Hypothalamus (tissue), 51 donors: ENCODE measurements around the gene COLGALT1.
"Not testable (repeated sequence)": the region's sequence is repeated elsewhere in the genome, so short reads cannot be mapped to it uniquely, and the experiment has no call there.

Source experiments
- DNase-seq, 51 donors: peaks; one replicate each; lab custom pipeline; 2025; lab: John Stamatoyannopoulos, UW

COLGALT1 gene

DNA sequence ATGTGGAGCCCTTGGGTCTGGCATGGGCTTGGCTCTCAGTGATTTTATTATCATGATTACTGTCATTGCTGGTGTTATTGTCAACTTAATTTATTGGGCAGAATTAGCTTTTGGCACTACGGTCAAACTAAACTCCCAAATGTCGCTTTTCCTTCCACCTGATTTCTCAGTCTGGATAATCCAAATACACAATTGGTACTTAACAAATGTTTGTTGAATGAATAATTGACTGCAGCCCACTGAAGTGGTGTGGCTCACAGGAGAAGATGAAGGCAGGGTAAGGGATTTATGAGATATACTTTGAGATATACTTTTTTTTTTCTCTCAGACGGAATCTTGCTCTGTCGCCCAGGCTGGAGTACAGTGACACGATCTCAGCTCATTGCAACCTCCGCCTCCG, 1.5 kb downstream of the COLGALT1 start:
- DNase-seq = no peak

DNA sequence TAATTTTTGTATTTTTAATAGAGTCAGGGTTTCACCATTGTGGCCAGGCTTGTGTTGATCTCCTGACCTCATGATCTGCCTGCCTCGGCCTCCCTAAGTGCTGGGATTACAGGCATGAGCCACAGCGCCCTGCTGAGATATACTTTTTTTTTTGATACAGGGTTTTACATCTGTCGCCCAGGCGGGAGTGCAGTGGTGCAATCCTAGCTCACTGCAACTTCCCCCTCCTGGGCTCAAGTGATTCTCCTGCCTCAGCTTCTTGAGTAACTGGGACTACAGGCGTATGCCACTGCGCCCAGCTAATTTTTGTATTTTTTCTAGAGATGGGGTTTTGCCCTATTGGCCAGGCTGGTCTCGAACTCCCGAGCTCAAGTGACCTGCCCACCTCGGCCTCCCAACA, 2.0 kb downstream of the COLGALT1 start:
- peak in 3 of 51 donors; percentile 4 to 19 (median 9) for DNase-seq

DNA sequence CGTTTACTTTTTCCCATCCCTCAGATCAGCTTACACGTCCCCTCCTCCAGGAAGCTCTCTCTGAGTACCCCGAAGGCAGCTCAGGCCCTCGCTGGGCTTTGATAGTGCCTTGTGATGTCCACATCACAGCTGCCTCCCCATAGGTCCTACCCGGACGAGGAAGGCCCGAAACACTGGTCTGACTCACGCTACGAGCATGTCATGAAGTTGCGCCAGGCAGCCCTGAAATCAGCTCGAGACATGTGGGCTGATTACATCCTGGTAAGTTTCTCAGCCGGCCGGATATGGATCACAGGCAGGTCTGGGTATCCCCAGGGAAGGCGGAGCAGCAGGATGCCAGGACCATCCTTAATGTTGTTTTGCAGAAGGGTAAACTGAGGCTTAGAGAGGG, 4.8 kb downstream of the COLGALT1 start:
- DNase-seq = peak in 3 of 51 donors; percentile 1 to 28 (median 6)

DNA sequence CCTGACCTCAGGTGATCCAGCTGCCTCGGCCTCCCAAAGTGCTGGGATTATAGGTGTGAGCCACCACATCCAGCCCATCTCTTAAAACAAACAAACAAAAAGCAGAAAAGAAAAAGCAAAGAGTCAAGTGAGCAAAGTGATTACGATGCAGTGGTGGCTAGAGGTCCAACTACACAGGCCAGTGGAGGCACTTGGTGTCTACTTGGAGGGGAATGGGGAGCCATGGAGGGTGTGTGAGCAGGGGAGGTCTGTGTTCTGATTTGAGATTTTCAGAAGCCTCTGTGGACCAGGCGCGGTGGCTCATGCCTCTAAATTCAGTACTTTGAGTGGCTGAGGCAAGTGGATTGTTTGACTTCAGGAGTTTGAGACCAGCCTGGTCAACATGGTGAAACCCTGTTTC, 6.6 kb downstream of the COLGALT1 start:
- no peak for DNase-seq

DNA sequence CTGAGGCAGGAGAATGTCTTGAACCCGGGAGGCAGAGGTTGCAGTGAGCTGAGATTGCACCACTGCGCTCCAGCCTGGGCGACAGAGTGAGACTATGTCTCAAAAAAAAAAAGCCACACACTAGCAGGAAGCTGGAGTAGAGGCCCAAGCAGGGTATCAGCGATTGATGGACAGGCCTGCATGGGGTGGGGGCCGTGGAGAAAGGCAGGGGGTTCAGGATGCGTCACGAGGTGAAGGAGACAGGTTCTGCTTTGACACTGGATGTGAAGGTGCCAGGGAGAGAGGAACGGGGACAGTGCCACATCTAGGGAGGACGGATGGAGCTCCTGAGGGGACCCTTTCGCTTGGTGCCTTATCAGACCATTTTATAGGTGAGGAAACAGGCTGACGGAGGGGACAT, 7.1 kb downstream of the COLGALT1 start:
- no peak for DNase-seq

DNA sequence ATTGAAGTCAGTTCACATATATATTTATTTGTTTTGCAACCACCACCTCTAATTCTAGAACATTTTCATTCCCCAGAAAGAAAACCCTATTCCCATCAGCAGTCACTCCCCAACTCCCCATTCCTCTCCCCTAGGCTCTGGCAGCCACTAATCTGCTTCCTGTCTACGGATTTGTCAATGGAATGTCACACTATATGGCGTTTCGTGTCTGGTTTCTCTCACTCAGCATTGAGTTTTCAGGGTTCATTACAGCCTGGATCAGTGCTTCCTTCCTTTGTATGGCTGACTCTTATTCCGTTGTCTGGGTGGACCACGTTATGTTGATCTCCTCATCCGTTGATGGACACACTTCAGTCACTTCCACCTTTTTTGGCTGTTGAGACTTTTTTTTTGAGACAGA, 9.3 kb downstream of the COLGALT1 start:
- DNase-seq = no peak

DNA sequence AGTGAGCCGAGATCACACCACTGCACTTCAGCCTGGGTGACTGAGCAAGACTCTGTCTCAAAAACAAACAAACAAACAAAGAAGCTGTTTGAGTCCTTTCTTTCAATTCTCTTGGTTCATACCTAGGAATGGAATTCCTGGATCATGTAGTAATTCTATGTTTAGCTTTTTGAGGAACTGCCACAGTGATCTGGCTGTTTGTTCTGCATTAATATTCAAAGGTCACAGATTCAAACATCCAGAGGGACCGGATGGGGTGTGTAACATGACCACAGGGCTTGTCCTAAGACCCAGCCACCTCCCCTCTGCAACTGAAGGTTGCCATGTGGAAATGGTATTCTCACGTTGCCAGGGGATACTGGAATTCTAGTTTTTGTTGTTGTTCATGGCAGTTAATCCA, 10.2 kb downstream of the COLGALT1 start:
- no peak for DNase-seq

DNA sequence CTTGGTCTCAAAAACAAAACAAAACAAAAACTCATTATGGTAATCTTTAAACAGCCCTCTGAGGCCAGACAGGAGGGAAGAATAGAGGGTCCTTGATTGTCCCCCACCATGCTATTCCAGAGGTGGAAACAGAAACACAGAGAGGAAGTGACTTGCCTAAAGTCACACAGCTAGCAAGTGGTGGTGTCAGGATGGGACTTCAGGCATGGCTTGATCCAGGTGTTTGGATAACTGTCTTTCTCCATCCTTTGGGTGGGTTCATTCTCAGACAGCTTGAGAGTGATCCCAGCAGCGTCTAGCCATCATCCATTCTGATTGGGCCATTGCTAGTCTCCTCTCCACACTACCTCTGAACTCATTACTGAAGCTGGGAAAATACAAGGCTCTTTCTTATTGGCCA, 12.5 kb downstream of the COLGALT1 start:
- DNase-seq = no peak

DNA sequence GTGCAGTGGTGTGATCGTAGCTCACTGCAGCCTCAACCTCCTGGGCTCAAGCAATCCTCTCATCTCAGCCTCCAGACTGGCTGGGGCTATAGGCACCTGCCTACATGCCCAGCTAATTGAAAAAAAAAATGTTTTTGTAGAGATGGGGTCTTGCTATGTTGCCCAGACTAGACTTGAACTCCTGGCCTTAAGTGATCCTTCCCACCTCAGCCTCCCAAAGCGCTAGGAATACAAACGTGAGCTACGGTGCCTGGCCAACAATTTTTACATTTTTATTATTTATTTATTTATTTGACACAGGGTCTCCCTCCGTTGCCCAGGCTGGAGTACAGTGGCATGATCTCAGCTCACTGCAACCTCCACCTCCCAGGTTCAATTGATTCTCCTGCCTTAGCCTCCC, 14.8 kb downstream of the COLGALT1 start:
- DNase-seq = not testable (repeated sequence)

DNA sequence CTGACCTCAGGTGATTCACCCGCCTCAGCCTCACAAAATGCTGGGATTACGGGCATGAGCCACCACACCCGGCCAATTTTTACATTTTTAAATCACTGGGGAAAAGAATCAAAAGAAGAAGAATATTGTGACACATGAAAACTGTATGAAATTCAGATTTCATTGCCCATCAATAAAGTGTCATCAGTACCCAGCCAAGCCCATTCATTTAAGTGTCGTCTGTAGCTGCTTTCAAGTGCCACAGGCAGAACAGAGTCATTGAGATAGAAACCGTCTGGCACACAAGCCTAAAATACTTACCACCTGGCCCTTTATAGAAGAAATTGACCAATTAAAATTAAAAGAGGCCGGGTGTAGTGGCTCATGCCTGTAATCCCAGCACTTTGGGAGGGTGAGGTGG, 15.3 kb downstream of the COLGALT1 start:
- no peak for DNase-seq

DNA sequence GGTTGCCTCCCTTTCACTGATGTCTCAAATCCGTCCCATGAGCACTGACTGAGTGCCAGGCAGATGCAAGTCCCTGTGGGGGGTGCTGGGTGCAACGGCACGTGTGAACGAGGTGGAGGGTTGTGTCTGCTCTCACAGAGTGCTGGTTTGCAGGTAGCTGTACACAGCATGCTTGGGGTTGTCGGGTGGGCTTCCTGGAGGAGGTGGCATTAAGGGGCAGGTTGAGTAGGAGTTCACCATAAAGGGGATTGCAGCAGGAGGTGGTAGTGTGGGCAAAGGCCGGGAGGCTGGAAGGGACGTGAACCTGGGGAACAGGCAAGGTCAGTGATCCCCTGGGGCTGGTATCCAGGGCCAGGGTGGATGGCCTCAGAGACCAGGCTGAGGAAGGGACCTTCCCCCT, 17.2 kb downstream of the COLGALT1 start:
- DNase-seq = no peak

DNA sequence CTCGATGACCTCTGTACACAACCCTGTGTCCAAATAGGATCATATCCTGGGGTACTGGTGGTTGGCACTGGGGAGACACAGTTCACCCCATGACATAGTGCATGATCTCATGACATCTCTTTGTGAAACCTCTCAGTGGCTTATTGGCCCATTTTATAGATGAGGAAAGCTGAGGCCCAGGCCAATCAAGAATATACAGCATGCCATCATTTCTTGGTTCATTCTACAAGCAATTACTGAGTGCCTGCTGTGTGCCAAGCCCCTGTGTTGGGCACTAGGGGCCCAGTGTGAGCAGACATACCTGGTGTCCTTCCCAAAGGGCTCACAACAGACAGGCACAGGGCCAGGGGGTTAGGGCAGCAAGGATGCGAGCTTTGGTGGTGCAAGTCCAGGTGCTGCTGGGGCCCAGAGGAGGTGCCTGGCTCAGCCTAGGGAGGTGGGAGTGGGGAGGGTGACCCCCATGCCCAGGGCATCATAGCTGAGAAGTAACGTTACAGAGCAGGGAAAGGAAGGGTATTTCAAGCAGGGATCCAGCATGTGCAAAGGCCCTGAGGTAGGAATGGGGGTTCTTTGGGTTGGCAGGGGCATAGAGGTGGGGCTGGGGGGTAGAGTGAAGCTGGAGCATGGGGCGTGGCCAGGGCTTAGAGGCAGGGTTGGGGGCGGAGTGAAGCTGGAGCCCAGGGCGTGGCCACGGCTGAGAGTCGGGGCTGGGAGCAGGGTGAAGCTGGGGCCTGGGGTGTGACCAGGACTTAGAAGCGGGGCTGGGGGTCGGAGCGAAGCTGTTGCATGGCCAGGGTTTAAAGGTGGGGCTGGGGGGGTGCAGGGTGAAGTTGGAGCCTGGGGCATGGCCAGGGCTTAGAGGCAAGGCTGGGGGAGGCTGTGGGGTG, 20.7 kb downstream of the COLGALT1 start:
- DNase-seq = no peak

DNA sequence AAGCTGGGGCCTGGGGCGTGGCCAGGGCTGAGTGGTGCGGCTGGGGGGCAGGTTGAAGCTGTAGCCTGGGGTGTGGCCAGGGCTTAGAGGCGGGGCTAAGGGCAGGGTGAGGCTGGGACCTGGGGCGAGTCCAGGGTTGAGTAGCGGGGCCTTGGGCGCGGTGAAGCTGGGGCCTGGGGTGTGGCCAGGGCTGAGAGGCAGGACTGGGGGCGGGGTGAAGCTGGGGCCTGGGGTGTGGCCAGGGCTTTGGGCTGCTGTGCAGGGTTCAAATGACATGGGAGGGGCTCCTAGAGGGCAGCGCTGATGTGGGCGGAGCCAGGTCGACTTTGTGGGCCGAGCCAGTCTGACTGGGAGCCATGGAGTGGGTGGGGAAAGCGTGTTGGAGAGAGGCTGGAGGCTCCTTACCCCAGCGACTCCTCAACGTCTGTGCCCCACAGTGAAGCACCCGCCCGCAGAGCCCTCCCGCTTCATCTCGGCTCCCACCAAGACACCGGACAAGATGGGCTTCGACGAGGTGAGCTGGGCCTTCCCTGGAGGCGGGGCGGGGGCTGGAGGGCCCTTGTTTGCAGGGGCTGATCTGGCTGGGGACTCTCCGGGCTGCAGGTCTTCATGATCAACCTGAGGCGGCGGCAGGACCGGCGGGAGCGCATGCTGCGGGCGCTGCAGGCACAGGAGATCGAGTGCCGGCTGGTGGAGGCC, 21.5 kb downstream of the COLGALT1 start:
- DNase-seq = no peak

DNA sequence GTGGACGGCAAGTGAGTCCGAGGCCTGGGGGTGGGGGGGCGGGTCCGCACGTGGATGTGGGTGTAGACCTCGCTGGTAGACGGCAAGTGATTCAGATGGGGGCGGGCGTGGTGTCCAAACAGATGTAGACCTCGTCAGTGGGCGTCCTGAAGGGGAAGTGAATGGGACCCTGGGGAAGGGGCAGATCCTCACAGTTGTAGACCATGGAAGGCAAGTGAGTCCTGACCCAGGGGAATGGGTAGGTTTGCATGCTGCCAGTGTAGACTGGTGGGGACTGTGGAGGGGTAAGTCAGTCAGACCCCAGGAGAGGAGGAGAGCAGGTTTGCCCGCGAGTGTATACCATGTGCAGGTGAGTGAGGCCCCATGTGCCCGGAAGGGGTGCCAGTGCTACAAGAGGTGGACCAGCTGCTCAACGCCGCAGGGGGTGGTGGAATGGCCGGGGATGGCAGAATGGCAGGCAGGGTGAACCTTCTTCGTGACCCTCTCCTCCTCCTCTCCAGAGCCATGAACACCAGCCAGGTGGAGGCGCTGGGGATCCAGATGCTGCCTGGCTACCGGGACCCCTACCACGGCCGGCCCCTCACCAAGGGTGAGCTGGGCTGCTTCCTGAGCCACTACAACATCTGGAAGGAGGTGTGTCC, 22.1 kb downstream of the COLGALT1 start:
- no peak for DNase-seq

DNA sequence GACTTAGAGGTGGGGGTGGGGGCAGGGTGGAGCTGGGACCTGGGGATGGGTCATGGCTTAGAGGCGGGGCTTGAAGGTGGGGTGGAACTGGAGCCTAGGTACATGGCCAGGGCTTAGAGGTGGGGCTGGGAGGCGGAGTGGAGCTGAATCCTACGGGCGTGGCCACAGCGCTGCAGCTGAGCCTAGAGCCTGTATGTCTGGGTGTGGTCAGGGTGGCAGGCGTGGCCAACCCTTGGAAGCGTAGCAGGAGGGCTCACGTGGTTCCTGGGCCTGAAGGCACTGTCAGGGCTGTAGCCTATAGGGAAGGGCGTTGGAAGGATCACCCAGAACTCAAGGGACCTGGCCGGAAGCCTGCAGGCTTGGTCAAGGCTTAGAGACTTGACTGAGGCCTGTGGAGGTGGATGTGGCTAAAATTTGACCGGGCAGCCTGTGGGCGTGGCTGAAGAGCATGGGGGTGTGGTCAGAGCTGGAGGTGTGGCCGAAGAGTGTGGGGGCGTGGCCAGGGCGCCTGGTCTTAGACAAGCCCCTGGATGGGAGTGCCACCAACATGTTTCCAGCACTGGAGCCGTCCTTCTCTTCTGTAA, 24.3 kb downstream of the COLGALT1 start:
- peak in 1 of 51 donors; percentile 12 for DNase-seq

DNA sequence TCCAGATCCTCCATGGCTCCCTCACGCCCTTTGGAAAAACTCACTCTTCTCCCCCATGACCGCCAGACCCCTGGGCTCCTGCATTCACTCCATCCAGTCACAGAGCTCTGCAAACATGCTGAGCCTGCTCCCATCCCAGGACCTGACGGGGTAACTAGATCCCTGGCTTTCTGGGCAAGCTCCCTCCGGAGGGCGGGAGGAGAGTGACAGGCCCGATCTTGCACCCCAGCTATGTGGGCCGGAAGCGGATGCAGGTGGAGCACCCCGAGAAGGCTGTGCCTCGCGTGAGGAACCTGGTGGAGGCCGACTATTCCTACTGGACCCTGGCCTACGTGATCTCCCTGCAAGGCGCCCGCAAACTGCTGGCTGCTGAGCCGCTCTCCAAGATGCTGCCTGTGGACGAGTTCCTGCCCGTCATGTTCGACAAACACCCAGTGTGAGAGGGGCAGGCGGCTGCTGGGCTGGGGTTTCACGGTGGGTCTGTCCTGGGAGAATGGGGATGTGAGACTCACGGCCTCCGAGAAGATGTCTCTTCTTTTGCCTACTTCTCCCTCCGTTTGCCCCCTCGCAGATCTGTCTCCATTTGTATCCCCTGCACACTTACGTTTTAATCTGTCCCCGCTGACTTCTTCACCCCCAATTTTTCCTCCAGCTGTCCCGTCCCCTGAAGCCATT, 25.2 kb downstream of the COLGALT1 start:
- no peak for DNase-seq

DNA sequence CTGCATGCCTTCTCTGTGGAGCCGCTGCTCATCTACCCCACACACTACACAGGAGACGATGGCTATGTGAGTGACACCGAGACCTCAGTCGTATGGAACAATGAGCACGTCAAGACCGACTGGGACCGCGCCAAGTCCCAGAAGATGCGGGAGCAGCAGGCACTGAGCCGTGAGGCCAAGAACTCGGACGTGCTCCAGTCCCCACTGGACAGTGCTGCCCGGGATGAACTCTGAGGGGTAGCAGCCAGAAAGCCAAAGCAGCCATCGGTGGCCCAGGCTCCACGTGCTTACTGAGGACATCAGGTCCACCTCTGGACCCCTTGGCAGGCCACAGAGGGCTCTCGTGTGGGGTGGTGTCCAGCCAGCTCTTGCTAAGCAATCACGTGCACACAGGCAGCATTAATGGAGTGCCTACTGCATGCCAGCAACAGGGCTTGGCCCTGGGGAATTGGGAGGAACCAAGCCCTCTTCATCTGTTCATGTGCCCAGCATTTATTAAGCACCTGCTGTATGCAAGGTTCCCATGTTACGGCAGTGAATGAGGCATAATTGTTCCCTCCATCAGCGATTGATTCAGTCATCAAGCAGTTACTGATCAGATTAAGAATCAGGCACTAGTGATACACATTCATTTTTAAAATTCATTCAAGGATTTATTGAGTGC, 25.9 kb downstream of the COLGALT1 start:
- DNase-seq = no peak

DNA sequence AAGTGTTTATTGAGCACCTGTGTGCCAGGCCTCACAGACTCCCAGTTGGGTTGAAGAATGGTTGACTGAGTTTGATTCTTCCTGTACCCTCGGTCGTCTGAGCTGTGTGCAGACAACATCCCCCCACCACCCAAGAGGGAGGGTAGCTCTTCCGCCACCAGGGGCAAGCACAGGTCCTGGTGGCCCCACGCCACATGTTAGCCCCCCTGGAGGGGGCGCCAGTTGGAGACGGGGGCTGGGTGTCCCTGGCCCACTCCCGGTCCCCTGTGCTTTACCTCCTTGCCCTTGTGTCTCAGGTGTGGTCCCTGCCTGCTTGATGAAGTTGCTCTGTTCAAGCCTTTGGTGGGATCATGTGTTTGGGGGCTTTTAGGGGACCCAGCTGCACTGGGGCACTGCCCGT, 27.2 kb downstream of the COLGALT1 start:
- no peak for DNase-seq

DNA sequence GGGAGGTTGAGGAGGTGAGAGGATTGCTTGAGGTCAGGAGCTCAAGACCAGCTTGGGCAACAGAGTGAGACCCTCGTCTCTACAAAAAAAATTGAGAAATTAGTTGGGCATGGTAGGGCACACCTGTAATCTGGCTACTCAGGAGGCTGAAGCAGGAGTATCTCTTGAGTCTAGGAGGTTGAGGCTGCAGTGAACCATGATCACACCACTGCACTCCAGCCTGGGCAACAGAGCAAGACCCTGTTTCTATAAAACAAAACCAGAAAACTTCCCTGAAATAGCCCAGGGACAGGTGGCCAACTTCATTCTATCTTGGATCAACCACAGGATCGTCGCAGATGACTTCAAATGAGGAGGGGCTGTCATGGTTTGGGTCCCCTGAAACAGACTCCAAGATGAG, 28.7 kb downstream of the COLGALT1 start:
- DNase-seq = no peak

DNA sequence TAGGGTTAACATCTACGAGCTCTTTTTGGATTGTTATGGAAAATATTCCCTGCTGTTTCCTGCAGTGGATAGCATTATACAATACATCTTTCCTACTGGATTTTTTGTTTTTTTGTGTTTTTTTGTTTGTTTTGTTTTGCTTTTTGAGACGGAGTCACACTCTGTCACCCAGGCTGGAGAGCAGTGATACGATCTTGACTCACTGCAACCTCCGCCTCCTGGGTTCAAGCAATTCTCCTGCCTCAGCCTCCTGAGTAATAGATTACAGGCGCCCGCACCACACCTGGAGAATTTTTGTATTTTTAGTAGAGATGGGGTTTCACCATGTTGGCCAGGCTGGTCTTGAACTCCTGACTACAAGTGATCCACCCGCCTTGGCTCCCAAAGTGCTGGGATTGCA, 29.9 kb downstream of the COLGALT1 start:
- not testable (repeated sequence) for DNase-seq
